Ovary (tissue), 3 donors: ENCODE results near the gene DZIP1.

ENCODE experiments used
- CTCF ChIP-seq, 3 donors: fragments of 450-650 bp in 2 of 3; fragments of 200-600 bp in 1 of 3; IDR thresholded peaks; one replicate each; pipeline versions ENCODE4 v1.5.1 to v1.8.0; 2016 to 2022; ENCODE audit warnings: antibody characterized with exemption in 3 of 3, mild to moderate bottlenecking in 1 of 3
- POLR2A ChIP-seq: fragments of 450-650 bp; IDR thresholded peaks from one replicate; pipeline ENCODE4 v1.6.1; 2017; ENCODE audit warnings: antibody characterized with exemption, mild to moderate bottlenecking, moderate library complexity
- donor health status: DM: no; HTN: no; CAD: no.

GRCh38 chr13:95642999-95643398 is 1.5 kb downstream of the DZIP1 start:
- no peak for TF ChIP-seq CTCF (IDR thresholded peaks at IDR 0.05)
- TF ChIP-seq POLR2A: no peak
